Karpas-422 (cell line): ENCODE measurements around the gene KRTAP4-6. TPM values are rescaled to one million over a fixed set of nuclear protein-coding genes. Genes with fewer than 3 reads are reported as not detected.
"Not testable (repeated sequence)": the region's sequence is repeated elsewhere in the genome, so short reads cannot be mapped to it uniquely, and the experiment has no call there.

Experiments used
- DNase-seq: peaks from one replicate; pipeline ENCODE4 v3.0.0-alpha.2; 2015
- H2AFZ ChIP-seq: fragments of 200-600 bp; sonication (generic); 2 replicates; pipeline ENCODE4 v1.6.1; 2014; ENCODE audit warnings: antibody characterized with exemption, low read length, mixed read lengths
- H3K27ac ChIP-seq: fragments of 200-600 bp; sonication (generic); 2 replicates; pipeline ENCODE4 v1.5.1; 2014; ENCODE audit warnings: mild to moderate bottlenecking, low read length, moderate library complexity
- H3K27me3 ChIP-seq: fragments of 200-600 bp; sonication (generic); 2 replicates; pipeline ENCODE4 v1.6.1; 2014; ENCODE audit warnings: low read length, mixed read lengths
- H3K36me3 ChIP-seq: fragments of 200-600 bp; sonication (generic); 2 replicates; pipeline ENCODE4 v1.6.1; 2014; ENCODE audit warnings: low read length, mixed read lengths; ENCODE audit not compliant: insufficient read depth
- H3K4me1 ChIP-seq: fragments of 200-600 bp; sonication (generic); 2 replicates; pipeline ENCODE4 v1.6.1; 2014; ENCODE audit warnings: mild to moderate bottlenecking, low read length, mixed read lengths
- H3K4me2 ChIP-seq: fragments of 200-600 bp; sonication (generic); 2 replicates; pipeline ENCODE4 v1.6.1; 2014; ENCODE audit warnings: low read length, low read depth, mild to moderate bottlenecking; ENCODE audit not compliant: poor library complexity, severe bottlenecking
- H3K4me3 ChIP-seq: fragments of 200-600 bp; sonication (generic); 2 replicates; pipeline ENCODE4 v1.5.1; 2014; ENCODE audit warnings: mild to moderate bottlenecking, antibody characterized with exemption, low read length, mixed read lengths
- H3K79me2 ChIP-seq: fragments of 200-600 bp; sonication (generic); 2 replicates; pipeline ENCODE4 v1.6.1; 2014; ENCODE audit warnings: mild to moderate bottlenecking, low read length, mixed read lengths
- H3K9ac ChIP-seq: fragments of 200-600 bp; sonication (generic); 2 replicates; pipeline ENCODE4 v1.6.0; 2014; ENCODE audit warnings: low read length
- H3K9me2 ChIP-seq: fragments of 200-600 bp; sonication (generic), shearing (Covaris generic); replicated peaks from 2 replicates; pipeline ENCODE4 v1.6.0; 2014; ENCODE audit warnings: mild to moderate bottlenecking, low read length, moderate library complexity; ENCODE audit not compliant: insufficient read depth
- H3K9me3 ChIP-seq: fragments of 300-700, 200-600 bp; sonication (generic); 2 replicates; pipeline ENCODE4 v1.6.1; 2014; ENCODE audit warnings: low read length, mixed read lengths
- H4K20me1 ChIP-seq: fragments of 200-600 bp; sonication (generic); 2 replicates; pipeline ENCODE4 v1.6.1; 2014; ENCODE audit warnings: mild to moderate bottlenecking, antibody characterized with exemption, low read length, low read depth; ENCODE audit not compliant: insufficient read depth
- total RNA-seq: library from RNA; depleted of rRNA; stranded (reverse); fragments of >200 nt; shearing (Covaris generic); gene quantifications from 2 replicates; pipeline ENCODE4 v1.2.3, GENCODE V29; 2014; ENCODE audit warnings: low replicate concordance

The KRTAP4-6 gene
- total RNA-seq, 1 experiment from 2014 or later: not detected

GRCh38 chr17:41177727-41178271 lies 37.5 kb upstream of the KRTAP4-6 start, which contains the start of gene KRTAP4-2:
TSS of gene KRTAP4-2 (minus strand) at chr17:41178221. CDS start at chr17:41178164, 57 bp downstream.
- H3K27me3 ChIP-seq: no peaks in the 10 kb centered on the region
- no peaks in the 10 kb centered on the region for H3K79me2 ChIP-seq
- H3K9me2 ChIP-seq: no peaks in the 10 kb centered on the region
- no peak within 1 kb of the TSS for H3K9ac ChIP-seq
- no peak within 1 kb of the TSS for H3K4me3 ChIP-seq
- H3K4me1 ChIP-seq: peaks cover 19% of the 10 kb centered on the region
- no peak within 1 kb of the TSS for H2AFZ ChIP-seq
- H3K36me3 ChIP-seq: no peaks in the 10 kb centered on the region
- DNase-seq: no peak
- H3K27ac ChIP-seq: no peak within 1 kb of the TSS
- no peak within 1 kb of the TSS for H3K4me2 ChIP-seq
- H3K9me3 ChIP-seq: no peaks in the 10 kb centered on the region
- H4K20me1 ChIP-seq: no peaks in the 10 kb centered on the region

DNA sequence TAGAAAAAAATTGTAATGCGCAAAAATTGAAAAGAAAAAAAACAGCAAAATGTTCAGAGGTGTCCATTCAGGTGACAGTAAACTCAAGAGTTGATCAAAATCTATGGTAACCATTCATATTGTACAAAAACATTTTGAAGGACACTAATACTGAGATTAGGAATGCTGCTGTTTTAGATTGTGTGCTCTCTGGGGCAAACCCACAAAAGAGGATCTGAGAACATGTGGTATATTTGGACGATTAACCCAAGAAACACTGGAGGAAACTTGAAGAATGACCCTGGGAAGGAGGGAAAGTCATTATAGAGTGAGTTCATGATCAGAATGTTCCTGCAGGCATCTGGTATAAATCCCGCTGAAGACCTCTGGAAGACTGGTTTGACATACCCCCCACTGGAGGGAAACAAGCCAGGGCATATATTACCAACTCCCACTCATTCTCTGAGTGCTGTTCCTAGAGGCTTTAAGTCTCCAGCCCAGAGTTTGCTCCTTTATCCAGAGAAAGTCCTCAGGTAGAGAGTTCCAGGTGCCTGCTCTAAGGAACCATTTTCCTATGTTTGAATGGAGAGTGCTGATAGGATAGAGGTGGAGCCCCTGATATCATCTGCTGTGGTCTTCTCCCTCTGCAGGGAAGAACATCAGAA lies 36.5 kb upstream of the KRTAP4-6 start:
- no peak for DNase-seq
- no peak overlapping the region for H3K4me3 ChIP-seq

GRCh38 chr17:41171886-41172285 lies 31.5 kb upstream of the KRTAP4-6 start:
- H3K79me2 ChIP-seq: no peaks in the 10 kb centered on the region
- H3K36me3 ChIP-seq: no peaks in the 10 kb centered on the region
- H3K9ac ChIP-seq: no peak overlapping the region
- H3K4me3 ChIP-seq: no peak overlapping the region
- DNase-seq: no peak
- H3K27me3 ChIP-seq: no peaks in the 10 kb centered on the region
- no peaks in the 10 kb centered on the region for H4K20me1 ChIP-seq
- H3K9me2 ChIP-seq: no peaks in the 10 kb centered on the region
- peaks cover 15% of the 10 kb centered on the region for H3K4me1 ChIP-seq
- no peak overlapping the region for H3K27ac ChIP-seq
- no peak overlapping the region for H2AFZ ChIP-seq
- H3K4me2 ChIP-seq: no peak overlapping the region
- no peaks in the 10 kb centered on the region for H3K9me3 ChIP-seq

More for the DNA sequence above, 36.5 kb upstream of the KRTAP4-6 start:
- Histone ChIP-seq H3K27ac (no peak overlapping the region), H3K4me2 (no peak overlapping the region), H3K79me2 (no peaks in the 10 kb centered on the region), H4K20me1 (no peaks in the 10 kb centered on the region), H3K9me3 (no peaks in the 10 kb centered on the region), H2AFZ (no peak overlapping the region), H3K27me3 (no peaks in the 10 kb centered on the region), H3K9me2 (no peaks in the 10 kb centered on the region), H3K4me1 (peaks cover 19% of the 10 kb centered on the region), H3K9ac (no peak overlapping the region), H3K36me3 (no peaks in the 10 kb centered on the region)

GRCh38 chr17:41168121-41168520 lies 27.8 kb upstream of the KRTAP4-6 start, which contains the start of gene KRTAP4-3:
TSS of gene KRTAP4-3 (minus strand) at chr17:41168221. CDS start at chr17:41168172, 49 bp downstream.
- Histone ChIP-seq H3K9ac (no peak within 1 kb of the TSS), H3K4me3 (no peak within 1 kb of the TSS), H3K36me3 (no peaks in the 10 kb centered on the region), H3K27me3 (no peaks in the 10 kb centered on the region), H3K79me2 (no peaks in the 10 kb centered on the region), H3K4me1 (no peaks in the 10 kb centered on the region), H4K20me1 (no peaks in the 10 kb centered on the region), H3K4me2 (no peak within 1 kb of the TSS), H2AFZ (no peak within 1 kb of the TSS), H3K9me2 (no peaks in the 10 kb centered on the region), H3K27ac (no peak within 1 kb of the TSS), H3K9me3 (no peaks in the 10 kb centered on the region)
- no peak for DNase-seq

GRCh38 chr17:41167561-41167960 lies 27.2 kb upstream of the KRTAP4-6 start:
- no peak overlapping the region for H2AFZ ChIP-seq
- H3K36me3 ChIP-seq: no peaks in the 10 kb centered on the region
- no peaks in the 10 kb centered on the region for H3K9me3 ChIP-seq
- no peaks in the 10 kb centered on the region for H3K9me2 ChIP-seq
- H3K4me2 ChIP-seq: no peak overlapping the region
- no peaks in the 10 kb centered on the region for H3K4me1 ChIP-seq
- H3K4me3 ChIP-seq: no peak overlapping the region
- no peak overlapping the region for H3K9ac ChIP-seq
- no peak overlapping the region for H3K27ac ChIP-seq
- no peaks in the 10 kb centered on the region for H3K79me2 ChIP-seq
- no peaks in the 10 kb centered on the region for H4K20me1 ChIP-seq
- no peaks in the 10 kb centered on the region for H3K27me3 ChIP-seq
- no peak for DNase-seq

DNA sequence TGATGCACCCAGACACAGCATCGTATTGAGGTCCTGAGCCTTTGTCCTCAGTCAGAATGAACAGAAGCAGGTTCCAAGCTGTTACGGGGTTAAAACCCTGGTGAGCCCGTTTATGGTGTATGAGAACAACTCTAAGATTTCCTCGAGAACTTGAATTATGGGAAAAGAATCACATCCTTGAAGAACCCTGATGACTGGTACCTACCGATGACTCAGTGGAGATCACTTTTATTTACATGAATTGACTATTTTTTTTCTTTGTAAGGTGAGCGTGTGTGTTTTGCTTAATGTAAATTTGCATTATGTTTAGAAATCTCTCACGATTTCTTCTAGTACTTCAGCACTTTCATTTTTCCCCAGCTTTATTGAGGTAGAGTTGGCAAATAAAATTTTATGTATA lies 23.5 kb upstream of the KRTAP4-6 start:
- no peaks in the 10 kb centered on the region for H3K4me1 ChIP-seq
- no peaks in the 10 kb centered on the region for H3K36me3 ChIP-seq
- H4K20me1 ChIP-seq: no peaks in the 10 kb centered on the region
- H3K79me2 ChIP-seq: no peaks in the 10 kb centered on the region
- no peak overlapping the region for H3K4me3 ChIP-seq
- H3K27me3 ChIP-seq: no peaks in the 10 kb centered on the region
- no peak overlapping the region for H3K9ac ChIP-seq
- H3K9me3 ChIP-seq: no peaks in the 10 kb centered on the region
- no peak for DNase-seq
- no peak overlapping the region for H3K4me2 ChIP-seq
- no peak overlapping the region for H3K27ac ChIP-seq
- H2AFZ ChIP-seq: no peak overlapping the region
- H3K9me2 ChIP-seq: no peaks in the 10 kb centered on the region

DNA sequence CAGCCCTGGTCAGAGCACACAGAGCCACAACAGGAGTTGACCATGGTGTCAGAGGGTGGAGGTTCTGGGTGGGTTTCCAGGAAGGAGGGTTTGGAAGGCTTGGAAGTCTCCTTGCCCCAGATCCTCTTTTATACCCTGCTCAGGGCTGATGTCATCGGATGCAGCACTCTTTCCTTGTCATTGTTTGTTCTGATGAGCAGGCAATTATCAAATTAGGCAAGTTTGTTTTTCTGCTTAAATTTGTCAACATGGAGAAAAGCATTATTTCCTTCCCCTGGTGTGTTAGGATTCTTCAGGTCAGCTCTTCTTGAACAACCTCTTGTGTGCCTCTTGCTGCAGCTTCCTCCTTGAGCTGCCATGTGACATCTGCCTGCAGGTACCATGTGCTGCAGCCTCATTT lies 20.3 kb upstream of the KRTAP4-6 start, which contains the start of gene KRTAP4-4:
Gene KRTAP4-4, minus strand, starts transcription at position 101 of the 400 bp plus-strand sequence. Its CDS starts 57 bp downstream, at position 44.
- H3K27ac ChIP-seq: no peak within 1 kb of the TSS
- H3K4me3 ChIP-seq: no peak within 1 kb of the TSS
- H3K36me3 ChIP-seq: no peaks in the 10 kb centered on the region
- DNase-seq: no peak
- H3K9me3 ChIP-seq: no peaks in the 10 kb centered on the region
- no peak within 1 kb of the TSS for H3K9ac ChIP-seq
- H3K4me2 ChIP-seq: no peak within 1 kb of the TSS
- no peak within 1 kb of the TSS for H2AFZ ChIP-seq
- H3K9me2 ChIP-seq: no peaks in the 10 kb centered on the region
- no peaks in the 10 kb centered on the region for H3K79me2 ChIP-seq
- H4K20me1 ChIP-seq: no peaks in the 10 kb centered on the region
- H3K4me1 ChIP-seq: no peaks in the 10 kb centered on the region
- no peaks in the 10 kb centered on the region for H3K27me3 ChIP-seq

GRCh38 chr17:41160190-41160589 lies 19.8 kb upstream of the KRTAP4-6 start:
- H3K9me2 ChIP-seq, H3K79me2 ChIP-seq, H3K36me3 ChIP-seq: not testable (repeated sequence)

More at GRCh38 chr17:41160190-41160589, 19.8 kb upstream of the KRTAP4-6 start:
- H3K9me3 ChIP-seq, H3K4me2 ChIP-seq, H2AFZ ChIP-seq, H4K20me1 ChIP-seq, H3K4me1 ChIP-seq, H3K27me3 ChIP-seq, H3K9ac ChIP-seq, H3K27ac ChIP-seq, DNase-seq, H3K4me3 ChIP-seq: not testable (repeated sequence)
